ENCODE data around the gene SAA2.

- TF ChIP-seq CTCF (IDR thresholded peaks at IDR 0.05), result no peak
- no peak for TF ChIP-seq POLR2A (IDR thresholded peaks at IDR 0.05)
Observed at GRCh38 chr11:18204220-18204619, 44.2 kb downstream of the SAA2 start.

All from thyroid gland (tissue), 4 donors.